GM18951 (cell line): ENCODE results near the gene ZNF385C.
A peak's percentile ranks its signal among the peaks of the same experiment; 100 is the strongest.

Experiments used
- POLR2A ChIP-seq: IDR thresholded peaks from 4 replicates; pipeline ENCODE4 v1.6.1; 2011; ENCODE audit warnings: mild to moderate bottlenecking; ENCODE audit not compliant: insufficient read length, insufficient read depth; ENCODE audit errors: extremely low read depth
- in situ Hi-C: fragments of 300-500 bp; cut with MboI; formaldehyde crosslinking; loops from one replicate; pipeline ENCODE4 v1.12.0; 2022; ENCODE audit warnings: low sequenced_read_pairs, mixed read lengths, inconsistent platforms; ENCODE audit not compliant: unreplicated experiment

The ZNF385C gene

GRCh38 chr17:42055027-42055426 lies 43.2 kb downstream of the ZNF385C start:
- no peak for TF ChIP-seq POLR2A
- in situ Hi-C loops: no loop called here

- no peak for TF ChIP-seq POLR2A
- in situ Hi-C loops: no loop called here
Observed at GRCh38 chr17:42053731-42054500, 44.4 kb downstream of the ZNF385C start.

GRCh38 chr17:42052346-42052877 lies 45.9 kb downstream of the ZNF385C start:
- in situ Hi-C loops: no loop called here
- TF ChIP-seq POLR2A: no peak

- in situ Hi-C loops: no loop called here
- no peak for TF ChIP-seq POLR2A
Observed at GRCh38 chr17:42051645-42052044, 46.6 kb downstream of the ZNF385C start.

- TF ChIP-seq POLR2A: no peak
- in situ Hi-C loops: no loop called here
Observed at GRCh38 chr17:42051013-42051400, 47.3 kb downstream of the ZNF385C start.

GRCh38 chr17:42050393-42051012 lies 47.8 kb downstream of the ZNF385C start, which contains the start of gene C17orf113:
TSS of gene C17orf113 (minus strand) at chr17:42050601. CDS start at chr17:42043376, 7,225 bp downstream.
- peak; percentile 26 for TF ChIP-seq POLR2A
- in situ Hi-C loops: no loop called here

GRCh38 chr17:42049834-42050392 lies 48.4 kb downstream of the ZNF385C start:
- TF ChIP-seq POLR2A: no peak
- in situ Hi-C loops: no loop called here

- TF ChIP-seq POLR2A: no peak
- in situ Hi-C loops: no loop called here
Observed at GRCh38 chr17:42047343-42047742, 50.9 kb downstream of the ZNF385C start.

- no peak for TF ChIP-seq POLR2A
- in situ Hi-C loops: no loop called here
Observed at GRCh38 chr17:42045719-42046118, 52.6 kb downstream of the ZNF385C start.

- in situ Hi-C loops: no loop called here
Observed at GRCh38 chr17:42042598-42043319, 55.5 kb downstream of the ZNF385C start.

GRCh38 chr17:42041619-42042018 lies 56.7 kb downstream of the ZNF385C start:
- in situ Hi-C loops: no loop called here
- no peak for TF ChIP-seq POLR2A

More at GRCh38 chr17:42042598-42043319, 55.5 kb downstream of the ZNF385C start:
- TF ChIP-seq POLR2A: no peak

- TF ChIP-seq POLR2A: no peak
- in situ Hi-C loops: no loop called here
Observed at GRCh38 chr17:42040818-42041217, 57.5 kb downstream of the ZNF385C start.
